Neural progenitor cell (in vitro differentiated cells): ENCODE data around the gene APEH.

ENCODE experiments used
- CTCF ChIP-seq: fragments of 200-600 bp; sonication (generic); IDR thresholded peaks from 2 replicates; pipeline ENCODE4 v1.5.1; 2017; ENCODE audit warnings: antibody characterized with exemption, mild to moderate bottlenecking
- EZH2 ChIP-seq: fragments of 200-600 bp; sonication (generic); IDR thresholded peaks from 2 replicates; pipeline ENCODE4 v1.6.1; 2017; ENCODE audit warnings: antibody characterized with exemption, mild to moderate bottlenecking, moderate library complexity

DNA sequence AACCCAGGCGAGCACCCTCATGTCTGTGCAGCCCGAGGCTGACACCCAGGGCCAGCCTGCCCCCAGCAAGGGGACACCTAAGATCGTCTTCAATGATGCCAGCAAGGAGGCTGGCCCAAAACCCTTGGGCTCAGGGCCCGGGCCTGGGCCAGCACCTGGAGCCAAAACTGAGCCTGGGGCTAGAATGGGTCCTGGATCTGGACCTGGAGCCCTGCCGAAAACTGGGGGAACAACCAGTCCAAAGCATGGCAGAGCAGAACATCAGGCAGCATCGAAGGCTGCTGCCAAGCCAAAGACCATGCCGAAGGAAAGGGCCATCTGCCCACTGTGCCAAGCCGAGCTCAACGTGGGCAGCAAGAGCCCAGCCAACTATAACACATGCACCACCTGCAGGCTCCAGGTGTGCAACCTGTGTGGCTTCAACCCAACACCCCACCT, 31.4 kb upstream of the APEH start:
- no peak for TF ChIP-seq EZH2
- TF ChIP-seq CTCF = no peak
